22Rv1 (cell line): Measurements from ENCODE around the gene GFRA1.

ENCODE experiments used
- CTCF ChIP-seq: fragments of 450-650 bp; IDR thresholded peaks from 2 replicates; pipeline ENCODE4 v1.5.1; 2017; ENCODE audit warnings: mild to moderate bottlenecking
- ZFX ChIP-seq: fragments of 450-650 bp; IDR thresholded peaks from 2 replicates; pipeline ENCODE4 v1.6.1; 2017; ENCODE audit warnings: antibody characterized with exemption, borderline replicate concordance

- TF ChIP-seq CTCF, result no peak
- no peak for TF ChIP-seq ZFX
These were observed 255.6 kb downstream of the GFRA1 start for GRCh38 chr10:116017405-116017804.
